Endothelial cell of umbilical vein (primary cell): ENCODE data around the gene FREM3. TPM values are rescaled to one million over a fixed set of nuclear protein-coding genes. Genes with fewer than 3 reads are reported as not detected.

Experiments used
- BruUV-seq: library from RNA; stranded (reverse); fragments of 400-500 nt; replicated peaks from 2 replicates; lab custom pipeline; 2021; lab: Mats Ljungman, UMichigan
- CTCF ChIA-PET: fragments of 300-600, 350-600 bp; sonication (Branson Sonifier 250); formaldehyde crosslinking; loops from one replicate; lab custom pipeline; 2021; ENCODE audit warnings: antibody characterized with exemption, inconsistent platforms; lab: Charles Lee
- POLR2A ChIA-PET: fragments of 300-600, 350-600 bp; sonication (Branson Sonifier 250); formaldehyde crosslinking; loops from one replicate; lab custom pipeline; 2021; ENCODE audit warnings: antibody characterized with exemption, inconsistent platforms; lab: Charles Lee
- DNase-seq: peaks from one replicate; pipeline ENCODE4 v3.0.0-alpha.2; 2011; ENCODE audit warnings: low read depth, low spot score
- FAIRE-seq: peaks from 2 replicates; lab custom pipeline; 2011; peaks lifted over from hg19 to GRCh38; lab: Jason Lieb, UNC
- H2AFZ ChIP-seq: 2 replicates; pipeline ENCODE4 v1.6.0; 2012; ENCODE audit warnings: low read depth, low read length, control low read depth, inconsistent platforms
- H3K27ac ChIP-seq: 2 replicates; pipeline ENCODE4 v1.5.1; 2011; ENCODE audit warnings: low read depth, mild to moderate bottlenecking, control low read depth, low read length, moderate library complexity; ENCODE audit not compliant: insufficient read depth
- H3K27me3 ChIP-seq, 2 experiments: 2 replicates each; pipeline versions ENCODE4 v1.6.0 to v1.6.1; 2011; ENCODE audit warnings: low read length in 2 of 2, mixed read lengths in 1 of 2; ENCODE audit not compliant: control insufficient read depth in 2 of 2, insufficient read depth in 2 of 2
- H3K36me3 ChIP-seq, 2 experiments: 2 replicates in 1 of 2; 3 replicates in 1 of 2; pipeline ENCODE4 v1.5.1; 2011; ENCODE audit warnings: low read length in 2 of 2, mild to moderate bottlenecking in 1 of 2, moderate library complexity in 1 of 2; ENCODE audit not compliant: control insufficient read depth in 2 of 2, insufficient read depth in 2 of 2; ENCODE audit errors: extremely low read depth in 1 of 2
- H3K4me1 ChIP-seq: 3 replicates; pipeline ENCODE4 v1.5.1; 2011; ENCODE audit warnings: mild to moderate bottlenecking, low read length; ENCODE audit not compliant: control insufficient read depth, insufficient read depth; ENCODE audit errors: extremely low read depth
- H3K4me2 ChIP-seq: 2 replicates; pipeline ENCODE4 v1.6.1; 2011; ENCODE audit warnings: low read length, control low read depth, mixed read lengths; ENCODE audit not compliant: insufficient read depth
- H3K4me3 ChIP-seq, 3 experiments: fragments of 200-600 bp in 1 of 3; sonication (generic), shearing (Covaris generic) in 1 of 3; replicated peaks in 1 of 3; 2 replicates each; pipeline ENCODE4 v1.5.1; 2011 to 2016; ENCODE audit warnings: control low read depth in 3 of 3, low read length in 3 of 3, mild to moderate bottlenecking in 2 of 3, inconsistent platforms in 1 of 3, low read depth in 1 of 3, moderate library complexity in 1 of 3; ENCODE audit not compliant: insufficient read depth in 1 of 3
- H3K79me2 ChIP-seq: 2 replicates; pipeline ENCODE4 v1.6.0; 2012; ENCODE audit warnings: low read length, inconsistent platforms; ENCODE audit not compliant: control insufficient read depth, insufficient read depth
- H3K9ac ChIP-seq: replicated peaks from 2 replicates; pipeline ENCODE3; 2011; ENCODE audit warnings: low read length, control low read depth; ENCODE audit not compliant: insufficient read depth; ENCODE audit errors: extremely low read depth
- H3K9me1 ChIP-seq: replicated peaks from 3 replicates; pipeline ENCODE4 v1.6.0; 2011; ENCODE audit warnings: mild to moderate bottlenecking, low read length; ENCODE audit not compliant: control insufficient read depth, insufficient read depth; ENCODE audit errors: extremely low read depth
- H3K9me3 ChIP-seq: replicated peaks from 2 replicates; pipeline ENCODE4 v1.5.1; 2012; ENCODE audit warnings: low read length, inconsistent platforms; ENCODE audit not compliant: control insufficient read depth, insufficient read depth
- H4K20me1 ChIP-seq: replicated peaks from 2 replicates; pipeline ENCODE3; 2011; ENCODE audit warnings: mild to moderate bottlenecking, low read length; ENCODE audit not compliant: control insufficient read depth, insufficient read depth; ENCODE audit errors: extremely low read depth
- CTCF ChIP-seq, 2 donors: IDR thresholded peaks; 1 replicate in 1 of 2; 2 replicates in 1 of 2; pipeline ENCODE4 v1.5.1; 2011; ENCODE audit warnings: low read length in 2 of 2, mild to moderate bottlenecking in 2 of 2, moderate library complexity in 2 of 2, control low read depth in 1 of 2, inconsistent platforms in 1 of 2, low read depth in 1 of 2; ENCODE audit not compliant: insufficient read depth in 1 of 2; ENCODE audit errors: extremely low read depth in 1 of 2
- EZH2 ChIP-seq: IDR thresholded peaks from 2 replicates; pipeline ENCODE4 v1.6.1; 2012; ENCODE audit warnings: borderline replicate concordance, low read depth, mild to moderate bottlenecking, moderate library complexity, low read length, inconsistent platforms; ENCODE audit not compliant: severe bottlenecking
- FOS ChIP-seq: IDR thresholded peaks from 2 replicates; pipeline ENCODE4 v1.6.1; 2011; ENCODE audit warnings: mild to moderate bottlenecking, low read length, moderate library complexity, borderline replicate concordance; ENCODE audit not compliant: insufficient read depth
- GATA2 ChIP-seq: IDR thresholded peaks from 2 replicates; pipeline ENCODE4 v1.7.0; 2011; ENCODE audit warnings: low read depth, mild to moderate bottlenecking, moderate library complexity, mixed read lengths, low read length; ENCODE audit not compliant: insufficient read length, insufficient read depth
- MAX ChIP-seq: IDR thresholded peaks from 2 replicates; pipeline ENCODE4 v1.6.1; 2011; ENCODE audit not compliant: insufficient read depth, insufficient read length
- POLR2A ChIP-seq: IDR thresholded peaks from 2 replicates; pipeline ENCODE4 v1.6.1; 2012; ENCODE audit warnings: low read depth, mild to moderate bottlenecking, control low read depth, low read length
- dilution Hi-C: fragments of 300-500 bp; cut with MboI; formaldehyde crosslinking; loops from one replicate; pipeline ENCODE4 v1.15.0; 2019; ENCODE audit warnings: low sequenced_read_pairs; ENCODE audit not compliant: extremely low pct_ligation_motif_present
- intact Hi-C: fragments of 100-400 bp; cut with micrococcal nuclease; formaldehyde crosslinking; loops from one replicate; pipeline ENCODE4 v1.10.0; 2022
- polyA plus RNA-seq, 4 experiments: library from polyadenylated mRNA; depleted of rRNA in 3 of 4; stranded (reverse) in 3 of 4; unstranded in 1 of 4; fragments of >200 nt; gene quantifications; 2 replicates each; pipeline versions ENCODE4 v1.2.1 to v1.2.3, GENCODE V29; 2011 to 2012; ENCODE audit warnings: missing spikeins in 1 of 4
- total RNA-seq: library from RNA; stranded (reverse); gene quantifications from 2 replicates; pipeline ENCODE4 v1.2.3, GENCODE V29; 2021

Gene FREM3
- total and polyA plus RNA-seq, 2 donors (not counting 3 experiments of a cell fraction or from before 2014, with no cell fraction given): 0.04 to 0.08 TPM

- Histone ChIP-seq H2AFZ (no peak overlapping the region), H3K9ac (no peak overlapping the region), H3K4me1 (no peaks in the 10 kb centered on the region), H3K4me3 (no peak overlapping the region), H3K4me2 (no peak overlapping the region), H3K36me3 (no peaks in the 10 kb centered on the region), H3K9me1 (no peaks in the 10 kb centered on the region), H3K79me2 (no peaks in the 10 kb centered on the region), H3K27me3 (no peaks in the 10 kb centered on the region), H3K27ac (no peak overlapping the region), H3K9me3 (no peaks in the 10 kb centered on the region), H4K20me1 (no peaks in the 10 kb centered on the region)
- dilution Hi-C loops (no loop called here), intact Hi-C loops (no loop called here)
- ChIA-PET CTCF (no interaction called here), POLR2A (no interaction called here)
- no peak for DNase-seq
- BruUV-seq: no TSS peak
- FAIRE-seq: no peak
- TF ChIP-seq GATA2: no peak
- no peak for TF ChIP-seq FOS
Measured at GRCh38 chr4:143633833-143634232, 66.6 kb downstream of the FREM3 start.

- no peaks in the 10 kb centered on the region for H3K36me3 ChIP-seq
- BruUV-seq: no TSS peak
- intact Hi-C loops: no loop called here
- no peak overlapping the region for H3K4me2 ChIP-seq
- H2AFZ ChIP-seq: no peak overlapping the region
- FAIRE-seq: no peak
- no peak overlapping the region for H3K9ac ChIP-seq
- dilution Hi-C loops: no loop called here
- H3K27ac ChIP-seq: no peak overlapping the region
- H3K9me1 ChIP-seq: no peaks in the 10 kb centered on the region
- peak; percentile 79 for DNase-seq
- H3K79me2 ChIP-seq: no peaks in the 10 kb centered on the region
- H3K4me1 ChIP-seq: no peaks in the 10 kb centered on the region
- H3K27me3 ChIP-seq: no peaks in the 10 kb centered on the region
- TF ChIP-seq POLR2A: no peak
- no peak for TF ChIP-seq GATA2
- TF ChIP-seq EZH2: no peak
- TF ChIP-seq CTCF (IDR thresholded peaks at IDR 0.05; ENCODE audit: extremely low read depth in 1 of 2, insufficient read depth in 1 of 2, low read depth in 1 of 2, low read length in 2 of 2): no peak
- no peak for TF ChIP-seq MAX
- no peak overlapping the region for H3K4me3 ChIP-seq
- H4K20me1 ChIP-seq: no peaks in the 10 kb centered on the region
- H3K9me3 ChIP-seq: no peaks in the 10 kb centered on the region
- ChIA-PET POLR2A (no interaction called here), CTCF (interaction anchor here (0.6 kb wide), 1 partner anchor 16 kb away, joined by 3 read pairs; no protein-coding TSS in a partner anchor)
Measured at GRCh38 chr4:143626134-143626911, 74.2 kb downstream of the FREM3 start.
